ENCODE data around the gene SLC38A4.

SLC38A4 gene

DNA sequence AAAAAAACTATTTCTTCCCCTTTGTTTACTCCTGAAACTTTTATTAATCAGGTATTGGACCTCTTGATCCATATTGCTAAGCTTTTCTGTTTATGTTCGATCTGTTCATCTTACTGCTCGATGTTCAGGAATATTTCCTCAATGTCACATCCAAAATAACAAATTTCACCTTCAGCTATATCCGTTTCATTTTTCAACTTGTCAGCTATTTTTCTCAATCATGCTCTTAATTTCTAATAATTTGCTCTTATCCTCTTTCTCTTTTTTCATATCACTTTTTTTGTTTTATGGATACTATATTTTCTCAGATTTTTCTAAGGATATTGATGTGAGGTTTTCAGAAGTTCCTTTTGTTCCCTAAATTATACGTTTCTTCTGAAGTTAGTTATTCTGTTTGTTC, 29.8 kb downstream of the SLC38A4 start:
- TF ChIP-seq, protein P1, sequence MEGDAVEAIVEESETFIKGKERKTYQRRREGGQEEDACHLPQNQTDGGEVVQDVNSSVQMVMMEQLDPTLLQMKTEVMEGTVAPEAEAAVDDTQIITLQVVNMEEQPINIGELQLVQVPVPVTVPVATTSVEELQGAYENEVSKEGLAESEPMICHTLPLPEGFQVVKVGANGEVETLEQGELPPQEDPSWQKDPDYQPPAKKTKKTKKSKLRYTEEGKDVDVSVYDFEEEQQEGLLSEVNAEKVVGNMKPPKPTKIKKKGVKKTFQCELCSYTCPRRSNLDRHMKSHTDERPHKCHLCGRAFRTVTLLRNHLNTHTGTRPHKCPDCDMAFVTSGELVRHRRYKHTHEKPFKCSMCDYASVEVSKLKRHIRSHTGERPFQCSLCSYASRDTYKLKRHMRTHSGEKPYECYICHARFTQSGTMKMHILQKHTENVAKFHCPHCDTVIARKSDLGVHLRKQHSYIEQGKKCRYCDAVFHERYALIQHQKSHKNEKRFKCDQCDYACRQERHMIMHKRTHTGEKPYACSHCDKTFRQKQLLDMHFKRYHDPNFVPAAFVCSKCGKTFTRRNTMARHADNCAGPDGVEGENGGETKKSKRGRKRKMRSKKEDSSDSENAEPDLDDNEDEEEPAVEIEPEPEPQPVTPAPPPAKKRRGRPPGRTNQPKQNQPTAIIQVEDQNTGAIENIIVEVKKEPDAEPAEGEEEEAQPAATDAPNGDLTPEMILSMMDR (IDR thresholded peaks at IDR 0.05) = no peak

DNA sequence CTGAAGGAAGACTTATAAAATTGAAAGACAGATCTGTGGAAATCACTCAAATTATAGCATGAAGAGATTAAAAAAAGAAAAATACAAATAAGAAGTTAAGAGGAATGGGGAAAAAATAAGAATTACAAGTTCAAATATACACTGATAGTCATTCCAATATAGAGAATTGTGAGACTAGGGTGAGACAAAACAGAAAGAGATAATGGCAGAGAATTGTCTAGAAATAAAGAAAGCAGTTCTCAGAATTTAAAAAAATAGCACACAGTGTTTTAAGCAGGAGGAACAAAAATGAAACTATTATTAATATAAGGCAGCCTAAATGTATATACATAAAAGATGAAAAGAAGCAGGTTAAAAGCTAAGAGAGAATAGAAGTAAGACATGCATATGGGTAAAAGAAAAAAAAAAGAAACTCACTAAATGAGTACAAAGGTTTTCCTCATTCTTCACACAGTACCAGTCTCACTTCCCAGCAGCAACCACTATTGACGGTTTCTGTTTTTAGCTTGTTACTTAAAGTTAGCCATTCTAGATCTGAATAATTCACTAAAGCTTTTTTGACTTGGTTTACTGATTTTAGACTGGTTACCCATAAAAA, 31.1 kb downstream of the SLC38A4 start:
- TF ChIP-seq, protein P1 (IDR thresholded peaks at IDR 0.05) = no peak

DNA sequence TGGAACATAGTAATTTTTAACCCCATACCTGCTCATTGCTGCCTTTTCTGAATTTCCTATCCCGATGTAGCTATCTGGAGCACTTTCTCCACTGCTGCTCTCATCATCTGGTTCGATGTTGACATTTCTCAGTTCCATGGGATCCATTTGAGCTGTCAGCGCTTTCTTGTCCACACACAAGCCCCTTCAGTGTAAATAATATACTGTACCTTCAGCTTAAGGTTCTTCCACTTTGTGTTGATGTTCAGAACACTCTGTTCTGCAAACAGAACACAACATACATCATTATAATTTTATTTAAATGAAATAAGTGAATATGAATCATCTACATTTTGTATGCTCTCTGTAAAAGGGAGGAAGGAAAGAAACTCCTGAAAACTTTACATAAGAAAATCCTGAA, 32.9 kb downstream of the SLC38A4 start:
- TF ChIP-seq, protein P1 (IDR thresholded peaks at IDR 0.05) = no peak

DNA sequence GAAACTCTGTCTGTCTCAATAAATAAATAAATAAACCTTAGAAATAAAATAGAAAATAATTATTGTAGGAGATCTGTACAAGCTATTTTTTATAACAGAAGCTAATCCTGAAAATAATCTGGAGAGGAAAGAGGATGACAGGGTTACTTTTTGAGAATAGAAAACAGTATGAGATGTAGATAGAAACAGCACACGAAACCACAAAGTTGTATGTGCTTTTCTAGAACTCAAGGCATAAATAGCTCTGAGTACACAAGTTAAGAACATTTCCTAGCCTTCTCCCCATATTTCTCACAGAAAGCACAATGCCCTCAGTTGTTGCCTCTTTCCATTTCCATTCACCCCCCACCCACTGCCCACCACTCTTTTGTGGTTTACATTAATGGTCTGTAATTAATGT, 35.7 kb downstream of the SLC38A4 start:
- TF ChIP-seq, protein P1 (IDR thresholded peaks at IDR 0.05) = no peak

DNA sequence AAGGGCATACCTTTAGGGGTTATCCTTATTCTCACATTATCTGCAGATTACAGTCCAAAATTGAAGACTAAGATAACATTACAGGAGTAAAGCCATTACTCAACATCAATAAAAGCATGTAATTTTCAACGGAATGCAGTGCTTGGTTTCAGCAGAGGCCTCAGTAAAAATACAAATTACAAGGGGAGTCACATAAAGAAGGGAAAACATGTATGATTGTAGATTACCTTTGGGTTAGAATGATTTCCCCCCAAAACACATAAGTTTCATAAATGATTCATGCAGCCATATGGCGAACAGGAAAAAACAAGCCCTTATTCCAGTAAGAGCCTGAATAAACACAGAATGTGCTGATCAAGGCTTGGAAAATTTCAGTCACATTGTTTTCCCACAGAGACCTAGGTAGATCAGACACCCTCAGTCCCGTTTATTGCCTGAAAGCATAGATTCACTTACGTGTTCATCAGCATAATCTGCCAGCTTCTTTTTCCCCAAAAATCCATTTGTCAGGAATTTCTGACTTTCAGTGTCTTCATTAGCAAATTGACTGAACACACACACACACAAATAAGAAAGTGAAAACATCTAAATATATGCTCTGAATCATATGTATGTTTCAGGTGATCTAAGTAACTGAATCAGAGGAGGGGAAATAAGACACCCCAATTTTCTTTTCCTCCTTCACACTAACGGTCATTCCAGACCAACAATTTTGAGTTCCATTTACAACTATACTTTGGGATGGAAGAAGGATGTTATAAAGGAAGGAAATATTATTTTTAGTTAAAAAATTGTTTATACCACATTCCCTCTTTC, 37.5 kb downstream of the SLC38A4 start:
- TF ChIP-seq, protein P1 (IDR thresholded peaks at IDR 0.05) = no peak

DNA sequence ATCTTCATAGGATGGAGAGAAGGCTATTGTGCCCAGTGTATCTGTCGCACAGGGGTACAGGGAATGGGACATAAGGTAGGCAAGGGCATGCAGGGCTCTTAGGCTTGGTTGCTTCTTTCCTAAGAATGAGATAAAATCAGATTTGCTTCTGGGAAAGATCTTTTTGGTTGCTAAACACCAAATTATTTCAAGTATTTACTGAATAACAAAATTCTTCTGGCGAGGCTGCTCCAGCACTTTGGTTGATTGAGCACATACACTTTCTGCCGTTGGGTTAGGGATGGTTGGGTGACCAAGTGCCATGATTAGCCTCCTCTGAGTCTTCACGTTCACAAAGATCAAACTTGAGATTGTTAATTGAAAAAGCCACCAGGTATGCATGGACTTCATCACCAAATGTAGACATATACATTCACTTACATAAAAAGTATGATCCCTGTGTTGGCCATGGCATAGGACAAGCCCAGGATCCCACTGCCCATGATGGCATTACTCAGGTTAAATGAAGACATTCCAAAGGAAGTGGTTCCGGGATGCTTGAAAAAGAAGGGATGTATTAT, 38.2 kb downstream of the SLC38A4 start:
- TF ChIP-seq, protein P1 (IDR thresholded peaks at IDR 0.05) = no peak

DNA sequence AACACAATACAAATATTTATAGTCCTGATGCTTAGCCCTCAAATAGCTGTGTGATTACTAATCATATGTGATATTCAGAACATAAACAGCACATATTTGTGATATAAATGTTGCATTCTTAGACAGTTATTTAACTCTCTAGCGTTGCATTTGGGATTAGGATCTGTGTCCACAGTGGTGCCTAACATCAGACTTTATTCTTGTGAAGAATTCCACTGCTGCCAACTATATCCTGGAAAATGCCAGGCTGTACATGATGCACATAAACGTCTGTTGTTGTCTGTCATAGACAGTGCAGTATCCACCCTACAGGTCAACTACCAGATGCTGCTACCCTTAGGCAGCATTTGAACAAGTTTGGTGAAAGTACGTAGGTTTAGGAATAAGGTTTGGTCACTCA, 39.0 kb downstream of the SLC38A4 start:
- TF ChIP-seq, protein P1 (IDR thresholded peaks at IDR 0.05) = no peak
